NCI-H1105 treated with DMSO at 0.1 percent for 48 hours (cell line): ENCODE measurements around the gene DCAF7.

Source experiments
- DNase-seq: peaks from one replicate; lab custom pipeline; 2025; lab: John Stamatoyannopoulos, UW

DCAF7 gene

GRCh38 chr17:63629627-63630026, 79.3 kb downstream of the DCAF7 start:
- no peak for DNase-seq

DNA sequence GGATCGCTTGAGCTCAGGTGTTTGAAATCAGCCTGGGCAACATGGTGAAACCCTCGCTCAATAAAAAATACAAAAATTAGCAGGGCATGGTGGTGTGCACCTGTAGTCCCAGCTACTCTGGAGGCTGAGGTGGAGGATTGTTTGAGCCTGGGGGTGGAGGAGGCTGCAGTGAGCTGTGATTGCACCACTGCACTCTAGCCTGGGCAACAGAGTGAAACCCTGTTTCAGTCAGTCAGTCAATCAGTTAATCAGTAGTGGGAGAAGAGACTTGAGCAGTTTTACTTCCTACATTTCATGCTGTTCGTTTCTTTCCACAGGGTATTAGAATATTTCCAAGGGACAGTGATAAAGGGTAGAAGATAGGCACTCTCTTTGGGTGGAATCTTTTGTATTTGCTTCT, 80.8 kb downstream of the DCAF7 start:
- DNase-seq, result no peak

DNA sequence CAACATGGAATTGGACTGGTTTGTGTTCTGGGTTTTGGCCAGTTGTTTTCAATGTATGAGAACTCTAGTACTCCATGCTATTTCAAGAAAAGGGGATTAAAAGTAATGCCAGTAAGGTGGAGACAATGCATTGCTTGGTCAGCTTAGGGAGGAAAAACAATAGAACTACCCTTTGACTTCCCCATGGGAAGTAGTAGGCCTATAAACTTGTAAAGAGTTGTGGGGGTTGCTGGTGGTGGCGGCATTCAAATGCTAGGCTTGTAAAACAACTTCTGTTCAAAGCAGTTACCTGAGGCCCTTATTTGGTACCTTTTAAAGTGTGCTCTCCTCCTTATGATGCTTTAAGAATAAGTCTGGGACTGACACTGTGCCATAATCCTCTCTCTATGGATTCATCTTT, 81.3 kb downstream of the DCAF7 start:
- no peak for DNase-seq

DNA sequence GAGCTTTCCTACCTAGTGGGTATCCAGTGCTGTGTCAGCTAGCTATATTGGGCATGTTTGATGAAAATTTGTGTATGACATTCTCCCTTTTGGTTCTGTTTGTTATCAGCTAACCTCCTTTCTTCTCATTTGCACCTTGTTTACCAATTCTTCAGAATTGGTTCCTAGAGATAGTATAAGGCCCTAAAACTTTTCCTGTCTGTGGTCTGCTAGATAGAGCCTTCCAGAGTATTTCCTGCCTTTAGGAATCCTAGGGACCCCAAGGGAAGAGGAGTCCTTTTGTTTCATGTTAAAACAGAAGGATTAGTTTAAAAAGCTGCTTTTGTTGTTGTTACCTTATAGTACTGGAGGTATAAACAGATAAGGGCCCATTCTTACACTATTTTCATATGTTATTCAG, 83.5 kb downstream of the DCAF7 start:
- no peak for DNase-seq

GRCh38 chr17:63634163-63634562, 83.9 kb downstream of the DCAF7 start:
- DNase-seq, result no peak

- DNase-seq, result no peak
Observed at GRCh38 chr17:63634816-63635215, 84.5 kb downstream of the DCAF7 start.

GRCh38 chr17:63635290-63635689, 85.0 kb downstream of the DCAF7 start:
- DNase-seq, result no peak

DNA sequence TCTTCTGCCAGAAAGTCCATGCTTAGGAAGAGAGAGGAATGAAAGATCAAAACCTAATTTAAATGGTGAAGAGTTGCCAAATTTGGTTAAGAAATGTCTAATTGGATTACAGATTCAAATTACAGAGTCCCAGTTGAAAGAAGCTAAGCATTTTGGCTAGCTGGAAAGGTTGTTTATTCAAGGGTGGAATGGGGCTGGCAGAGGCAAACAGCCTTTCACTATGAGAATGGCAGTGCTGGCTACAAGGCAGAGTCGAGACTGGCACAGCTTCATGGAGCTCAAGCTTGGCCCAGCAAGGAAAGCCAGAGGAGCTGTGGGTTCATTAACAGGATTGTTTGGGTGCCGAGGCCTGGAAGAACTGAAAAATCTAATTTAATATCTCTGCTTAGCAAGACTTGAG, 85.5 kb downstream of the DCAF7 start:
- DNase-seq, result no peak

DNA sequence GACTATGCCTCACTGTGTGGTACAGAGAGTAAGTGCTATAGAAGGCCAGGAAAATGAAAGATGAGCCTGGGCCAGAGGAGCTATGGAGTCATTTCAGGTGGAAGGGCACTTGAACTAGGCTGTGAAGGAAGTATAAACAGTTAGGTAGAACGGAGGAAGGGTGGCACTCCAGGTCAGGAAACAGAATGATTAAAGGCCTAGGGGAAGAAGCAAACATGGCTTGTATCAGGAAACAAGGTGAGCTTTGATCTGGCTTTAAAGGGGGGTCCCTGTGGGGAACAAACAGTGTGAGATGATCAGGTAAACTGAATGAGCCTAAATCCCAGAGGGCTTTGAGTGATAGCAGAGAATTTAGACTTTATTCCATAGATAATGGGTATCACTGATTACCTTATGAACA, 88.8 kb downstream of the DCAF7 start:
- DNase-seq, result no peak

GRCh38 chr17:63640038-63640437, 89.8 kb downstream of the DCAF7 start:
- DNase-seq, result no peak

GRCh38 chr17:63641692-63642448, 91.6 kb downstream of the DCAF7 start:
- no peak for DNase-seq
